Endothelial cell of hepatic sinusoid (primary cell): Measurements from ENCODE around the gene IL7R.
"Not testable (repeated sequence)": the region's sequence is repeated elsewhere in the genome, so short reads cannot be mapped to it uniquely, and the experiment has no call there.

ENCODE experiments used
- in situ Hi-C: cut with HindIII; loops from 2 replicates; pipeline ENCODE4 v1.10.0; 2017; ENCODE audit warnings: low sequenced_read_pairs

The IL7R gene

DNA sequence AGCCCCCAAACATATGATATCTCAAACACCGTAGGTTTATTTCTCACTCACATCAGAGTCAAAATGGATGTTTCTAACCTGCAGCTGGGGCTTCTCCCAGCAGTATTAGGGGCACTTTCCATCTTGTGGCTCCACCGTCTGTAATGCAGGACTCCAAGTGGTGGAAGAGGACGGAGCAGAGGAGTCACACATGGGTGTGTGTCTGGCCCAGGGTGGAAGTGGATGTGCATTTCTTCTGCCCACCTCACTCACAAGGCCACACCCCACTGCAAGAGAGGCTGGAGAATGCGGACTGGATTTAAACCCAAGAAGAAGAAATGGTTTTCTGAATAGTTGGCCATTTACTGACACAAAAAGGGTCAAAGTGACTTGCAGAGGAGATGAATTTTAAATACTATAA lies 13.9 kb downstream of the IL7R start:
- in situ Hi-C loops: no loop called here

DNA sequence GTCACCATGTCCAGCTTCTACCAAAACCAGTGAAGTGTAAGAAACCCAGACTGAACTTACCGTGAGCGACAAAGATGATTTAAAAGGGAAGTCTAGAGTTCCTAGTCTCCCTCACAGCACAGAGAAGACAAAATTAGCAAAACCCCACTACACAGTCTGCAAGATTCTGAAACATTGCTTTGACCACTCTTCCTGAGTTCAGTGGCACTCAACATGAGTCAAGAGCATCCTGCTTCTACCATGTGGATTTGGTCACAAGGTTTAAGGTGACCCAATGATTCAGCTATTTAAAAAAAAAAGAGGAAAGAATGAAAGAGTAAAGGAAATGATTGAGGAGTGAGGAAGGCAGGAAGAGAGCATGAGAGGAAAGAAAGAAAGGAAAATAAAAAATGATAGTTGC lies 19.8 kb downstream of the IL7R start:
- in situ Hi-C loops: no loop called here

DNA sequence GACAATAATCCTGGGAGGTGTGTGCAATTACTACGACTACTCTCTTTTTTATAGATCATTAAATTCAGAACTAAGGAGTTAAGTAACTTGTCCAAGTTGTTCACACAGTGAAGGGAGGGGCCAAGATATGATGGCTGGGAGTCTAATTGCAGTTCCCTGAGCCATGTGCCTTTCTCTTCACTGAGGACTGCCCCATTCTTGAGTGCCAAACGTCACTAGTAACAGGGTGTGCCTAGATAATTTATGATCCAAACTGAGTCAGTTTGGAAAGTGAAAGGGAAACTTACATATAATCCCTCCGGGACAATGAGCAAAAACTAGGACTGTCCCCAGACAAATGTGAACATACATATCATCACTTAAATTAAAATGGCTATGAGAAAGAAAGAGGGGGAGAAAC lies 20.2 kb downstream of the IL7R start:
- in situ Hi-C loops: no loop called here

DNA sequence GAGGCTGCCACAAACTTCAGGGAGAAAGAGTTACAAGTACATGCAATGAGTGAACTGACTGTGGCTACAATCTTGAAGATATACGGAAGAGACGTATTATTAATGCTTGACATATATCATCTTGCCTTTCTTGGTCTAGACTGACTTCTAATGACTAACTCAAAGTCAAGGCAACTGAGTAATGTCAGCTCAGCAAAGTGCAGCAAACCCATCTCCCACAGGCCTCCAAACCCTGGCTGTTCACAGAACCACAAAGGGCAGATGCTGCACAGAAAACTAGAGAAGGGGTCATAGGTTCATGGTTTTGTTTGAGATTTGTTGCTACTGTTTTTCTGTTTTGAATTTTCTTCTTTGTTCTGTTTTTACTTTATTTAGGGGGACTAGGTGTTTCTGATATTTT lies 21.0 kb downstream of the IL7R start:
- in situ Hi-C loops: no loop called here

DNA sequence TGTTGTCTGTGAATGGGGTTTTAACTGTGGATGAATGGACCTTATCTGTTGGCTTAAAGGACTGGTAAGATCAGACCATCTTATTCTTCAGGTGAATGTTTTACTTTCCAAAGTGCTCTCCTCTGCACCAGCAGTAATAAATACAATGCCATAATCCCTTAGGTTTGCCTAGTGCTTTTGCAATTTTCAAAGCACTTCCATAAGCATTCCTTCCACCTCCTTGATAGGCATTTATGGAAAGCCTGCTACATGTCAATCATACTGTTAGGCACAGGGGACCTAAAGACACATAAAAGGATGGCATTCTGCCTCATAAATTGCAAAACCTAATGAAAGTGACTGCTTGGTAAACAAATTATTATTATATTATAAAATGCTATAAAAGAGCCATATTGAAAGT lies 21.4 kb downstream of the IL7R start:
- in situ Hi-C loops: no loop called here

DNA sequence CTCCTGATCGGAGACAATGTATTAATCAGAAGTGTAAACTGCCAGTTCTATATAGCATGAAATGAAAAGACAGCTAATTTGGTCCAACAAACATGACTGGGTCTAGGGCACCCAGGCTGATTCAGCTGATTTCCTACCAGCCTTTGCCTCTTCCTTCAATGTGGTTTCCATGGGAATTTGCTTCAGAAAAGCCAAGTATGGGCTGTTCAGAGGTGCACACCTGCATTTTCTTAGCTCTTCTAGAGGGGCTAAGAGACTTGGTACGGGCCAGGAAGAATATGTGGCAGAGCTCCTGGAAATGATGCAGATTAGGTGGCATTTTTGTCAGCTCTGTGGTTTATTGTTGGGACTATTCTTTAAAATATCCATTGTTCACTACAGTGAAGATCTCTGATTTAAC lies 22.4 kb downstream of the IL7R start:
- in situ Hi-C loops: no loop called here

DNA sequence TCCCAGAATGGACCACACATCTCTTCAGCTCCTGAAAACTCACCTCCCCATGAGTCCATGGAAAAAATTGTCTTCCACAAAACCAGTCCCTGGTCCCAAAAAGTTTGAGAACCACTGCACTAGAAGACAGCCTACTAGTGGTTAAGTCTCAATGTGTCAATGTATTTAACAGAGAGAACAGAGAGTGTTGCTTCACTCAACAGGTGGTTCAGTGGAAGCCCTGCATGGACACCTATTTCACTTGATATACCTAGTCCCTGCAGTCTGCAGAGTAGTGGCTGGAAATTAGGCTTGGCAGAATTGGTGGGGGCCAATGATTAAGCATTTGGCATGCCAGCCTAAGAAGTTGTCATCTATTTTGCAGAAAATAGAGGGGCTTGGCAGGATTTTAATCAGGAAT lies 23.0 kb downstream of the IL7R start:
- in situ Hi-C loops: no loop called here

DNA sequence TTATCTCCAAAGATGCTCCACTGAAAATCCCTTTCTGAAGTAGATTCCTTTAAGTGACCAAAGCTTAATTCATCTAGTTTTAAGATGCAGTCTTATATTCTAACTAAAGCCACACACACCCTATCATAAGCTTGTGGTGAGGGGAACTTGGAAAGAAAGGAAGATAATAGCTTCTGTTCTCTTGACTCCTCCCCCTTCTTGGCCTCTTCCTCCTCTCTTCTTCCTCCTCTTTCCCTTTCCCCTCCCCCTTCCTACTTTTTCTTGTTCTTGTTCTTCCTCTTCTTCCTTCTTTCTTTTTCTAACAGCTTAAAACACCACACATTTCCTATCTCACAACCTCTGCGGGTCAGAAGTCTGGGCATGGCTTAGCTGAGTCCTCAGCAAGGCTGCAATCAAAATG lies 23.5 kb downstream of the IL7R start:
- in situ Hi-C loops: no loop called here

DNA sequence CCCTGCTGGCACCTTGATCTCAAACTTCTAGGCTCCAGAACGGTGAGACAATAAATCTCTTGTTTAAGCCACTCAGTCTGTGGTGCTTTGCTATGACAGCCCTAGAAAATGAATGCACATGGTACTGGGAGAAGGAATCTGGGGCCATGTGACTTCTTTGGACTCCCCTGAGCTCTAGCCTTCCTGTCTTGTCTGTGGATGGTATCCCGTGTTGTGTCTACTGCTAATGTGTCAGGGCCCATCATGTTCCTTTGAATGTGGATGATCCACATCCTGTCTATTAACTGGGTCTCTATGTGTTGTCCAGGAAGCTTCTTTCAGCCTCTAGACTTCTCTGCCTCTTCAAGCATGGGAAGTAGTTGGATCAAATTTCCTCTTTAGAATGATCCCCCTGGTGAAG lies 25.1 kb downstream of the IL7R start:
- in situ Hi-C loops: no loop called here

DNA sequence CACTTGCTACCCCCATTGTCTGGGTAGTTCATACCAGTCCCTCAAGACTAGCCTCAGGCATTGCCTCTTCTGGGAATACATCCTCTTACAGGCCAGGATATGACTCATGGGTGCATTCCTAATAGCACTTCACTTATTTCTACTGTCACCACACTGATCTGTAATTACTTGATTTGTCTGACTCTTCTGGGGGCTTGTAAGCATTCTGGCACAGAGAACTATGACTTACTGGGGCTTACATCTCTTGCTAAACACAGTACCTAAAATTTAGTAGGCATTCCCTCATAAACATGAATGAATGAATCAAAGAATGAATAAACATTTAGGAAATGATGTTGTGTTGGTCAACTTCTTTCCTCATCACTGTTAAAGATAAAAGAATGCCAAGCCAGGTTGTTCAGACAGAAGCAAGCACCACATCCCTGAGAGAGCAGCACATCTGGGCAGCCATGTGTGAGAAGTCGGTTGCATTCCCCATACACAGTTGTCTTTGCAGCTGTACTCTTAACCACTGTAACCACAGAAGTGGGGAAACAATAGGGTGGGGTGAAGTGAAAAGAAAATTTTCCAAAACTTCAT lies 27.6 kb downstream of the IL7R start:
- in situ Hi-C loops: no loop called here

DNA sequence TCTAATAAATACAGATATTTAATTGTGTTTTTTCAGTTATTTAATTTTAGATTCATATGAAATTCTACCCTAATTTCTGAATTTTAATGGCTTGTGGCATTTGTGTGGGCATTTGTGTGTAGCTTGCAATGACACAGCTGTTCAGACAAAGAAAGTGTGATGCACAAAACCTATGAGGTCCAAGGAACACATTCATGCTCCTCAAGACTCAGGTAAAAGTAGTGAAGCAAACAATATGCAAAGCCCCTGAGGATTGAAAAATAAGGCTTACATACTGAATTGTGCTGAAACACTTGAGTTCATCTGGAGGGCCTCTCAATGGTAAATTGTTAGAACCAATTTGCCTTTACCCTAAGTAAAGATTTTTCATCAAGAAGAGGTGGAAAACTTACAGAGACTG lies 28.1 kb downstream of the IL7R start:
- in situ Hi-C loops: no loop called here

DNA sequence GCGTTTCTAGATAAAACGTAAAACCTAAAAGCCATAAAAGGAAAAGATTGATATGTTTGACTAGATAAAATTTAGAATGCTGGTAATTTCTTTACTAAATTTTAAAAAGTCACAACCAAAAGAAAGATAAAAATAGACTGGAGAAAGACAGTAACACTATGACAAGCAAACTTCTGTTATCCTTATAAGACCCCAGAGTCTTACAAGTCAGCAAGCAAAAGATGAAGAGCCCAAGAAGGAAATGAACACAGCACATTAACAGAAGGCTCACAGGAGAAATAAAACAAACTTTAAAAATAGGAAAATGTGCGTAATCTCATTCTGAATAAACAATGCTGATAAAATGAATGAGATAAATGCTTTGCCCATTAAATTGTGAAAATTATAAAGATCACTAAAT lies 29.7 kb downstream of the IL7R start:
- in situ Hi-C loops: no loop called here

DNA sequence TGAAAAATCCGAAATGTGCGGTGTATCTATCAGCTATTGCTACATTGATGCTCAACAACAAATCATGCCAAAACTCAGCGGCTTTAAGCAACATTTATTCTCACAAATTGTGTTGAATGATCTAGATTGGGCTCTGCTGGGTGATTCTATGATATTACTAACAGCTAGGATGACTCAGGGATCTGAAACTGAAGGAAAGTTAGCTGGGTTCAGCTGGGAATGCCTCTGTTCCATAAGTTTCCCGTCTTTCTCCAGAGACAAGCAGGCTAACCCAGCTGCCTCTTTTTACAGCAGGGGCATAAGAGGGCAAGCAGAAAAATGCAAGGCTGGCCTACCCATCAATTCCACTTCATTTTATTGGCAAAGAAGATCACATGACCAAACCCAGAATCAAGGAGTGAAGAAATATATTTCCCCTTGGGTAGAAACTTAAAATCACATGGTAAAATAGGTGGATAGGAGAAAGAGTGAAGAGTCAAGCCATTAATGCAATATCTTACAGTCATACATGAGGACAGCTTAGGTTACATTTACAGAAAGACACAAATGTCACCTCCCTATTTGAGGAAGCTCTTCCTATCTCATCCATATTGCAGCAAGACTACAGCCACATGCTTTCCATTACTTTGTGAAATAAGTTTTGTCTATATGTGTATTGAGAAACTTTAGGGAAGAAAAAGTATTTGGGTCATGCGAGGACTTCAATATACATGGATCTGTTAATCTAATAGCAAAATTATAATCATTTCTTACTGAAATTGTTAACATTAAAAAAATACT lies 30.8 kb downstream of the IL7R start:
- in situ Hi-C loops: no loop called here

DNA sequence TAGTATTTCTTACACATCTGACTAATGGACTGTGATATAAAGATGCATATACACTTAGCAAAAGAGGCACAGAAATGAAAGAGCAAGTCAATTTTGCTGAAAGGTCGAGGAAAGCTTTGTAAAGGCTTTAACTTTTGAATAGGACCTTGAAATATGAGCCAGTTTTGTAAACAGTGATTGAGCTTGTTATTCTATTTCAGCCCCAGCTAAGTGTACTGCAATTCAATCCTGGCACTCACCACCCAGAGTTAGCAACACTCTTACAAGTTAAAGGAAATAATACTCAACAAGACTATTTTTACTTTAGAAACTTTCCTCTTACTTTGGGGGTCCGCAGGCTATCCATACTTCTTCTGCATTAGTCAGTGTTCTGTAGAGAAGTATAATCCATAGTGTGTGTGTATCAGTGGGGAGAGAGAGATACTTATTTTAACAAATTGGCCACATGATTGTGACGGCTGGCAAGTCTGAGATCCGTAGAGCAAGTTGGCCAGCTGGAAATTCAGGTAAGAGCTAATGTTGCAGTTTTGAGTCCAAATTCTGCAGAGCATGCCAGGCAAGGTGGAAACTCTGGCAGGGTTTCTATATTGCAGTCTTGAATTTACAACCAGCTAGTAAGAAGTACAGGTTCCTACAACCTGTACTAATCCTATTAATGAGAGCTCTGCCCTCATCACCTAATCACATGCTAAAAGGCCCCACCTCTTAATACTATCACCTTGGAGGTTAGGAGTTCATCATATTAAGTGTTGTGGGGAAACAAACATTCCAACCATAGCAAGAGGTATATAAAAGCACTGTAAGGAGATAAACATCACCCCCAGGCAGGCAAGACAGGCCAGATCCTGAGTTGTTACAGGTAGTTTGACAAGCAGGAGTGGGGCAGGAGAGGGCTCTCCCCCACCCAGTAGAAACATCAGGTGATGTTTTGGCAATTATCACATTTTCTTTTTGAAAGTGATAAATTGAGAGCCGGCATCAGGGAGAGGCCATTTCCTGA lies 33.6 kb downstream of the IL7R start:
- in situ Hi-C loops: no loop called here

DNA sequence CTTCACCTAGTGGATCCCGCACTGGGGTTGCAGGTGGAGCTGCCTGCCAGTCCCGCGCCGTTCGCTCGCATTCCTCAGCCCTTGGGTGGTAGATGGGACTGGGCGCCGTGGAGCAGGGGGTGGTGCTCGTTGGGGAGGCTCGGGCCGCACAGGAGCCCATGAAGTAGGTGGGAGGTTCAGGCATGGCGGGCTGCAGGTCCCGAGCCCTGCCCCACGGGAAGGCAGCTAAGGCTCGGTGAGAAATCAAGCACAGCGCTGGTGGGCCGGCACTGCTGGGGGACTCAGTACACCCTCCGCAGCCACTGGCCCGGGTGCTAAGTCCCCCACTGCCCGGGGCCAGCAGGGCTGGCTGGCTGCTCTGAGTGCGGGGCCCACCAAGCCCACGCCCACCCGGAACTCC lies 36.1 kb downstream of the IL7R start:
- in situ Hi-C loops: not testable (repeated sequence)

DNA sequence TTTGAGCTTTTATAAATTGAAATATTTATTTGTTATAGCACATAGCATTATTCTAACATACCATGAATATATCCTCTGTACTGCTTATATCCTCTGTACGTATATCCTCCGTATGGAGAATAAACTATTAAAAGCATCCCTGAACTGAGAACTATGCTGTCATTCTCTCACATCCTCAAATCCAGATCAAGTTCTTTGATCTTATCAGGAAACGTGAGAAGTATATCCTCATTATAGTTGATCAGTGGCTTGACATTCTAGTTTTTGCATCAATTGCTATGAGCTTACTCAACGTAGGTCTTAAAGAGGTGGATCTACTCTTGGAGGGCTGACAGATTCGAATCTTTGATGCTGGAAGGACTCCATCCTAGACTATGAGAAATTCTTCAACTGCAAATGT lies 37.4 kb downstream of the IL7R start:
- in situ Hi-C loops: no loop called here

DNA sequence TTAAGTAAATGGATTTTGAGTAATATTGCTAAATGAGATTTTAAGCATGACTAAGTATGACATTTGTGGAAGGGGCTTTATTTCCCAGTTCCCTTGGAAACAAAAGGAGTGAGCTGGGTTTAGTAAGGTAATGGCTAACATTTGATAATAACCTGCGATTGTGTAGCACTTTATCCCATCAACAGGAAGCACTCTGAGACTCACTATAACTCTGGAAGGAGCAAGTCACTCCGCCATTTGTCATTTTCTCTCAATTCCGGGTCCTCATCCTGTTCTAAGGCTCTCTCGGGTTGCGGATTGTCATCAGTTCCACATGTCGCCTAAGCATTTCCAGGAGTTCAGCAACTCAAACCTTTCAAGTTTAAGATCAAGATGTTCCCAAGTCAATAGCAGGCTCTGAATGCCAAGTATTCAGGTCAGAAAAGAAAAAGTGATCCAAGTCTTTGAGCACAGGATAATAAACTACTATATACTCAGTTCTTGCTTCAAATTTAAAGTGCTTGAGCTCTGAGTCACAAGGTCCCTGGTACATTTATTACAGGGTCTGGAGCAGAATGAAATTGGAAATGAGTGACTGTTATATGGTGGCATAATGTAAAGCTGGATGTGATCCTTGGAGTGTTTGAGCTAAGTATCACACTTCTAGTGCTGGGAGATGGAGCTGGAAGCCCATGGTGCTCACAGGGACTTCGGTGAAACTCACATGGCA lies 42.4 kb downstream of the IL7R start:
- in situ Hi-C loops: no loop called here

DNA sequence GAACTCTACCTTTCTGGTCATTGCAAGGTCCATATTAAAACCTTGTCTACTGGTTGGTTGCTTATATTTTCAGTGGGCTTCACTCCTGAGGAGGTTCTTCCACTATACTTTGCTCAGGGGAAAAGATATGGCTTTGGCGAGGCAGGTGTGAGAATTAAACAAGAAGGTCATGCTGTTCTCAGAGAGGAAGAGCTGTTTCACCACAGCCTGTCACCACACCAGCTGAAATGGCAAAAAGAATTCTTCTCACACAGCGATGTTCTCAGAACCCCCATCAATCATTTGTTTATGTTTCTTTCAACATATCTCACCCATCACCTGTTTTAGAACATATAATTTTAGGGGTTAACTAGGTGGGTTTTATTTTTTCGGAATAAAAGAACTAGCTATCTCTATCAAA lies 43.1 kb downstream of the IL7R start:
- in situ Hi-C loops: no loop called here

DNA sequence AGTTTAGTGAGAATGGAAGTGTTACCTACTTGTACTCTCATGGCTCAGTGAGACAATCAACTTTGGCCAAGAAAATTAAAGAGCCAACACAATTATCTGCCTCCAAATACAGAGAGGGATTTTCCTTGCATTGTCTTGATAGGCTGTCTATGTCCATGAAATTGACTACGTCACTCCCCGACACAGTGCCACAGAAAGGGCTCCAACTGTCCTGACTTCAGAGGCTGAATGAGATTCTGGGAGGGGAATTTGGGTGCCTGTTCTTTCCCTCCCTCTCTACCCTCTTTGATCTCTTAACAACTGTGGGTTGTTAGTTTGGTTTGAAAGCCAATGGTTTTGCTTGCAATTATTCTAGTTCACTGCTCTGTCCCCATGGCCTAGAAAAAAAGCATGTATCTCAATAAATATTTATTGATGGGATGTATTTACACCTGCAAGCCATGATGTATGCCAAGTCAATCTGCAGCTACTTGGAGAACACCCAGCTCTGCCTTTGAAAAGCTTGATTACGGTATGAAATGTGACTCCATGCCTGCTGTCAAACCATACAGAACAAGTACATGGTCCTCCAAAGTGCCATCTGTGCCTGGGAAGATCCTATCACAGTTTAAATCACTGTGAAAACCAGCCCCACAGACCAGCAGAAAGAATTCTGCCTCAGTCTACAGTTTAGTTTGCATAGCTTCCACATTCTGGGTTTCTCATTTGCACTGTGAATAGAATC lies 44.4 kb downstream of the IL7R start:
- in situ Hi-C loops: no loop called here

DNA sequence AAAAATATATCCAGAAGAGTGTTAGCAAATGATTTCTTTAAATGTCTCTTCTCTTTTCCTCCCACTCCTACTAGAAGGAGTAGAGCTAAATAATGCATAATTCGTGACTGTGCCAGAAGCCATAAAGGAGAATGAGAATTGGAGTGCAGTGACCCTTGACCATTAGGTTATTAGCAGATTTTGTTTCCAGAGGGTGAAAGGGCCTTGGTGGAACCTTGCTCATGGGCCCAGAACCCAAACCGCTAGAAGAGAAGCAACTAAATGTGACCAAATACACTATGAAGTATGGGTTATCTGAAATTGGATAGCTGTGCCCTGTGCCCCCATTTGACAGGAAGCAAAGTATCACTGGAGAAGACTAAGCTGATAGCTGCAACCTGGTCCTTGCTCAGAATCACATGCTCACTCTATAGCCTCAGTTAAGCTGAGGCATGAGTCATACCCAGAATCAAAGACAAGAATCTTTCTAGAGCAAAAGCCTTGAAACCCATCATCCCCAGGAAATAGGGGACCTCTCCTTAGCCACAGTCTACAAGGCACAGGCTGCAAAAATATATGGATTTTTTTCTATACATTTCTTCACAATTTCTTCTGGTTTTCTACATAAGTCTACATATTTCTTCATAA lies 45.5 kb downstream of the IL7R start:
- in situ Hi-C loops: no loop called here
